HG03575 (cell line): ENCODE results near the gene CACNA1E.

Experiments
- ATAC-seq: cut with Tn5 transposase; IDR thresholded peaks from one replicate; pipeline ENCODE4 v1.9.1; 2021; ENCODE audit not compliant: unreplicated experiment, insufficient number of reproducible peaks, low FRiP score; ENCODE audit errors: extremely low read depth

The CACNA1E gene

GRCh38 chr1:181482001-181482430 lies 1.3 kb upstream of the CACNA1E start:
- ATAC-seq, result no peak

GRCh38 chr1:181482521-181483284 lies 614 bp upstream of the CACNA1E start:
- no peak for ATAC-seq

- ATAC-seq, result no peak
These were observed 1.5 kb downstream of the CACNA1E start for GRCh38 chr1:181484821-181485220.

- no peak for ATAC-seq
These were observed 2.2 kb downstream of the CACNA1E start for GRCh38 chr1:181485287-181486097.

DNA sequence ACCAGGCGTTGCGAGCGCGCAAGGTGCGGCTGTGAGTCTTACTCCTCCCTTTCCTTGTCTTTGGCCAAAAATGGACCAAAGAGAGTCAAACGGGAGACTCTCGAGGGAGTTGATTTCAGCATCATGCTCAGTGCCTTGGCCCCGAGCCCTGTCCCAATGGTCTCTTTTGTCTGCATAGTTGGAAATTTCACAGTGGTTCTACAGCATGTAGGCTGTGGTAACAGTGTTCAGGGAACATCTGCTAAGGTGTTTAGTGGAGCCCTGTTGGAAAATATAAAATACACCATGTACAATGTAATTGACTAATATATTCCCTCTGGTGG lies 2.7 kb downstream of the CACNA1E start:
- ATAC-seq, result no peak

- no peak for ATAC-seq
These were observed 5.5 kb downstream of the CACNA1E start for GRCh38 chr1:181488866-181489265.

DNA sequence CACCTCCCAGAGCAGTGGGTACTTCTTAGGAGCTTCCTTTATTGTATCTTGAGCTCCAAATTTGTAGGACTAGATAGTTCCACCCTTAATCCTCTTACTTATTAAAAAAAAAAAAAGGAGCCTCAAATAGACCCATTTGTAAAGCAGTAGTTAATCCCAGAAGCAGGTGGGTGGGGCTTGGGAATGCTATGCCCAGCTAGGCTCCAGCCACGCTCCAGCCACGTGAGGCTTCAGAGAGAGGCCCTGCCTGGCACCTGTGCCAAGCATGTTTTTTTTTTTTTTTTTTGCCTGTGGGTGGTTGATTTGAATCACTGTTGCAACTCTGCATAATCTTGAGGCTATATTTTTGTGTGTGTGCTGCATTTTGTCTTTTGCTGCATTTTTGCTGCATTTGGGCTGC lies 7.0 kb downstream of the CACNA1E start:
- no peak for ATAC-seq

DNA sequence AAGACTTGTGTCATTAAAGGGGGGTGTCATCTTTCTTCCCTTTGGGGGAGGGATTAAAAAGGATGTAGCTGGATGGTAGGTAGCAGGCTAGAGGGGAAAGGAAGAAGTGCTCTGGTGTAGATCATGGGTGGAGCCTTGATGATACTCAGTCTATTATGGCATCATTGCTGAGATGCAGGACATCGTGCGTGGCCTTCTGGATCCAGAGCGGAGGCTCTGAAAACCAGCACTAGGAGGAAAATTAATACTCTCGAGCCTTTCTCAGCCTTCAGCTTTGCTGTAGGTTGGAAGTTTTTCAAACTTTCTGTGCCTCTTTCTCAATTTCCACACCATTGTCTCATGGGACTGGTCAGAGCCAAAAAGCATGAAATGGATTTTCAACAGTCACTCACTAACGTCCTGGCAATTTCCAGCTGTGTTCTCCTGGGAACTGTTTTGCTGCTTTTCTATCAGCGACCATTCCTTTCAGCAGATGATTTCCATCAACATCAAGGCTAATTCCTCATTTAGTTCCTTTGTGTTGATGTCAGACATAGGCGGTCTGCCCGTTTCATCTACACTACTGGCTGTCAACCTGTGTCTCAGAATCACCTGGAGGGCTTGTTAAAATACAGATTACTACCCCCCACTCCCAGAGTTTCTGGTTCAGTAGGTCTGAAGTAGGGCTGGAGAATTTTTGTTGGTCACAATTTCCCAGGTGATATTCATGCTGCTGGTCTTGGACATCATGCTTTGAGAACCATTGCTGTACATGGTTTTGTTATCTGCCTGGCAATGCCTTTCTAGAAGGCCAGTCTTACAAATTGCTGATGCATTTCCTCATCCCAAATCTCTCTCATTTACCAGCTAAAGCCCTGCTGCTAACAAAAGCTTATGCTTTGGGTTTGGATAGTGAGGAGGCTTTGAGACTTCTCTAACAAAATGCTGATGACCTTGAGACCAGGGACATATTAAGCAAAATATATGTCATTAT lies 7.7 kb downstream of the CACNA1E start:
- no peak for ATAC-seq

DNA sequence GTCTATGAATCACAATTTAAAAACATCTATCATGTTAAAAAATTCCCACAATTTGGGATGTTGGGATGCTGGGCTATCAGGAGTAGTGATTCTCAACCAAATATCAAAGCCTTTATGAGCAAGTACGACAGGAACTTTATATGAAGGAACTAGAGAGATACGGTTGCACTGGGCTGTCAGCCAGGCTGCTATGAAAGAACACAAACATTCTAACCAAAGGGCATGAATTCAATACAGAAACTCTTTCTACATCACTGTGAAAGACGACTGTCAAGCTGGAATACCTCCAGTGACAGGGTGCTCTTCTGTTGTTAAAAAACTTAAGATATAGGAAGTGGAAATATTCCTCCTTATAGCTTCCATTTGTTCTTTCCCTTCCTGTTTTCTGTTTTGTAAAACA lies 9.8 kb downstream of the CACNA1E start:
- no peak for ATAC-seq

- no peak for ATAC-seq
These were observed 10.6 kb downstream of the CACNA1E start for GRCh38 chr1:181493885-181494284.

- ATAC-seq, result no peak
These were observed 13.4 kb downstream of the CACNA1E start for GRCh38 chr1:181496759-181497158.

DNA sequence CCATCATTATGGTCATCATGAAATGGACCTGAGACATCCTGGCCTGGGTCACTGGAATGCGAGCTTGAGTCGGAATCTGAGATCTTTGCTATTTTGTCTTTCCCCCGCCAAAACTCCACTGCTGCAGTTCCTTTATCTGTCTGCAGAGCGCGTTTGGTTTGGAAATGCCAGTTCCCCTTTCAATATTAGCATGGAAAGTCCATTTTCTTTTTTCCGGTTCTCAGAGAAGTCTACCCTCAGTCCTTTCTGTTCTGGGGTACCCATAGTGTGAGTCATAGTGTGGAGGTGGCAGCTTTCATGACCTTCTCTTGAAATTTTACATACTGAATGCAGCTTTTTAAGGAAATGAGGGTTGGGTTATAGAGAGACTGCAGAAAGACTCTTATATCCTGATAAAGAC lies 14.6 kb downstream of the CACNA1E start:
- ATAC-seq, result no peak

DNA sequence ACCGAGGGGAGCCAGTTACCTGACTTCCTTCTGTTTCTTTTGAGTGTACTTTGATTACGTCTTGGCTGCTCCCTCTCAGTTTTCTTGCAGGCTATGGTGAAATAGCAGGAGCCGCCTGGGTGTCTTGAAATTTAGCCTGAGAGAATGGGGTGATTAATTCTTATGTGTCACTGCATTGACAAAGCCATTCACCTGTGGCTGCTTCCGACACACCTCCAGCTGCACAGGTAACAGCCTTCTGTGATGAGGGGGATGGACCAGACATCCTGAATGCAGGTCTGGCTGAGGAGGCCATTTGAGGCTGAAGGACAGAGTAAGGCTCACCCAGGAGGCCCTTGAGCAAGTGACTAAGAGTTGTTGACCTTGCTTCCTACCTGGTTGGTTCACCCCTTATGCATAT lies 16.5 kb downstream of the CACNA1E start:
- ATAC-seq, result no peak

GRCh38 chr1:181500636-181501035 lies 17.3 kb downstream of the CACNA1E start:
- no peak for ATAC-seq

DNA sequence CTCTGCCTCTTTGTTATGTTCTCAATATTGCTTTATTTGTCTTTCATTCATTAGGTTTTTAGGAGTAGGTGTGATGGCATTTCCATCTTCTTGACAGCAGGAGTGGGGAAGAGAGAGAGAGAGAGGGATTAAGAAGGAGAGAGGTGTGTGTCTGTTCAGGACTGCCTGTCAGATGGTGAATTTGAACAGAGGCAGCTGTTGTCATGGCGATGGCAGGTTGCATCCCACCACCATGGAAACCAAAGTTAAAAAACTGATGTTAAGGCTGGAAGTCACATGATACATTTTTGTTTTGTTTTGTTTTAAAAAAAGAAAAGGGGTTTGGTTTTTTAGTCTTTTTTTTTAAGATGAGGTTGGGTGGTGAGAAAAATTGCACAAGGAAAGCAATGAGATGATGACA lies 18.3 kb downstream of the CACNA1E start:
- ATAC-seq, result no peak

- no peak for ATAC-seq
These were observed 20.0 kb downstream of the CACNA1E start for GRCh38 chr1:181503171-181503810.

GRCh38 chr1:181504399-181504842 lies 21.1 kb downstream of the CACNA1E start:
- ATAC-seq, result no peak

DNA sequence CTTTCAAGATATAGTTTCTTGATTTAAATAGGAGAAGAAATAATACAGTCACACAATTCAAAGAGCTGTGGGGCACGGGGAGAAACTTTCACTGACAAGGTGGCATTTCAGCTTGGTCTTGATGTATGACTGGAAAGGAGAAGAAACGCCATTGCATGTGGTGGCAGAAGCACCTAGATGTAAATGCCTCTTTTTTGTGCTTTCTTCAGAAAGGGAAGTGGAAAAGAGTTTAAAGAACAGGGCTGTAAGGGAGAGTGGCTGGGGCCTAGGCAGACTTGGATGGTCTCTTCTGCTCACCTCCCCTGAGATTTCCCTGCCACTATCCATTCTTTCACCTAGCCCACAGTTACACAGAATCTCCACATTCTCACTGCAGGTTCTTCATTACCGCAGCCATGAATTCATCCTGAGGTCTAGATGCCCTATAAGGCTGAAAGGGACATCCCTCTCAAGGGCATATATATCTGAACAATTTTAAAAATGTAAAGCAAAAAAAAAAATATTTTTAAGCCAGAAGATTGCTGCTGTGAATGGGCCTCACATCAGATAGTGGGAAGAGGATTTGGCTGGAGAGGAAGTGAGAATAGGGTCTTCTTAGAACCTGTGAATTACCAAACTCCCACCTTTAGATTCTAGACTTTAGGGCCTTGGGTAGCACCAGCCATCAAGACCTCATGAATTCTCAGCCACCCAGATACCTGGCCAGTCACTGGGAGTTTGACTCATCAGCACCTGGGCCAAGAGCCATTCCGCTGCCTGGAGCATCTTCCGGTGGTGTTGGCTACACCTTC lies 23.4 kb downstream of the CACNA1E start:
- ATAC-seq, result no peak
